GM19025 (cell line): ENCODE measurements around the gene EGFR.

Source experiments
- ATAC-seq: cut with Tn5 transposase; IDR thresholded peaks from one replicate; pipeline ENCODE4 v1.9.1; 2021; ENCODE audit warnings: mild to moderate bottlenecking, low read depth, moderate library complexity; ENCODE audit not compliant: unreplicated experiment

Gene EGFR

DNA sequence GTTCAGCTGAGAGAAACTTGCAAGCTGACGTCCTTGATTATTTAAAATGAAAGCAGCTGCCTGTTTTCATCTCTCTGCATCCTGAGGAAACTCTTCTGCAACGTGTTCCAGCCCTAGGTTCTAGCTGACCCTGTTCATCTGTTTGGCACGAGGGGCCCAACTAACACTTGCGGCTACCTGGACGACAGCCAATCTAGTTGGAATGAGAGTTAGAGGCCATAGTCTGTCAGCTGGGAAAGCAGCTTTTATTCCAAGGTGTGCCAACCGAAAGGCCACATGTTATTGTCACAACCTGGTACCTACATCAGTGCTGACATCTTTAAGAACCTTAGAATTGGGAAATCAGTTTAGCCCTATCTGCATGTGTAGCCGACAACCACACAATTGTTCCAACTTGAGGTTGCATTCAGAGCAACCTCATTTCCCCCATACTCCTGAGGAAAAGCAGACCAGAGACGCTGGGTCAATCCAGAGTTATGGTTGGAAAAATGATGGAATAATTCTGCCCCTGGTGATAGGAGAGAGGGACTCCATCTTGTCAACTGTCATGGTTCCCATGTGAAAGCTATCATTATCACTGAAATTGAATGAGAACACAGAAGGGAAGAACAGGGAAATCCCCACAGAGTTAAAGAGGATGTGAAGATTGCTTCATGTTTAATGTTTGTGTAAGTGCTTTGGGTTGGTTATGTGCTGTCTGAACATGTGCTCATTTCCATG lies 121.6 kb downstream of the EGFR start:
- ATAC-seq: peak; percentile 98

DNA sequence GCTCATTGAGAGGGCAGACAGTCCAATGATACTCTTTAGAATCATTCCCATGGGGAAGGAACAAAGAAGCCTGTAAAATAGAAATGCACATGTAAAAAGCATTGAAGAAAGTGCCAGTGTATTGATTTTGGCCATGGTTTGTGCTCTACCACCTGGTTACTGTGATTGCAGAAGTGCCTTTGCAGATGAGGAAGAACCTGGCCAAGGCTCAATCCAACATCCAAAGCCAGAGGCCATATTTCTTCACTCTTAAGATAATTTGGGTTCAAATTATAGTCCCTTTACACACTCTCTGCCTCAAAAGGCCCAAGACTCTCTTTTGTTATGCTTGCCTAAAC lies 122.1 kb downstream of the EGFR start:
- peak; percentile 36 for ATAC-seq

DNA sequence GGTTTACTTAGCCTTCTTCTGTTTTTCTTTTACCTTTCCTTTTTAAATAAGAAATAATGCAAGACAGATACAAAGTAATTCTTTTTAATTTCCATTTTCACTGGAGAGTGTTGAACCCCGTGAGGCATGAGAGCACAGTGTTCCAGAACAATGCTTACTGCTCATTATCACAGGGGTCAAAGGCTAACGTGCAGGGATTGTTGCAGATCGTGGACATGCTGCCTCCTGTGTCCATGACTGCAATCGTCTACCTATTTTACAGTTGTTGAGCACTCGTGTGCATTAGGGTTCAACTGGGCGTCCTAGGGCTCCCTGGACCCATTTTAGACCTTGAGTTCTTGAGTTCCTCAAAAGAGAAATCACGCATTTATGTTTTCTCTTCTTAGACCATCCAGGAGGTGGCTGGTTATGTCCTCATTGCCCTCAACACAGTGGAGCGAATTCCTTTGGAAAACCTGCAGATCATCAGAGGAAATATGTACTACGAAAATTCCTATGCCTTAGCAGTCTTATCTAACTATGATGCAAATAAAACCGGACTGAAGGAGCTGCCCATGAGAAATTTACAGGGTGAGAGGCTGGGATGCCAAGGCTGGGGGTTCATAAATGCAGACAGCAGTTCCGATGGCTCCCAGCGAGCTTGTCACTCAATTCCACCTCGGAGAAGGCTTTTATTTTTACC lies 124.2 kb downstream of the EGFR start:
- no peak for ATAC-seq

DNA sequence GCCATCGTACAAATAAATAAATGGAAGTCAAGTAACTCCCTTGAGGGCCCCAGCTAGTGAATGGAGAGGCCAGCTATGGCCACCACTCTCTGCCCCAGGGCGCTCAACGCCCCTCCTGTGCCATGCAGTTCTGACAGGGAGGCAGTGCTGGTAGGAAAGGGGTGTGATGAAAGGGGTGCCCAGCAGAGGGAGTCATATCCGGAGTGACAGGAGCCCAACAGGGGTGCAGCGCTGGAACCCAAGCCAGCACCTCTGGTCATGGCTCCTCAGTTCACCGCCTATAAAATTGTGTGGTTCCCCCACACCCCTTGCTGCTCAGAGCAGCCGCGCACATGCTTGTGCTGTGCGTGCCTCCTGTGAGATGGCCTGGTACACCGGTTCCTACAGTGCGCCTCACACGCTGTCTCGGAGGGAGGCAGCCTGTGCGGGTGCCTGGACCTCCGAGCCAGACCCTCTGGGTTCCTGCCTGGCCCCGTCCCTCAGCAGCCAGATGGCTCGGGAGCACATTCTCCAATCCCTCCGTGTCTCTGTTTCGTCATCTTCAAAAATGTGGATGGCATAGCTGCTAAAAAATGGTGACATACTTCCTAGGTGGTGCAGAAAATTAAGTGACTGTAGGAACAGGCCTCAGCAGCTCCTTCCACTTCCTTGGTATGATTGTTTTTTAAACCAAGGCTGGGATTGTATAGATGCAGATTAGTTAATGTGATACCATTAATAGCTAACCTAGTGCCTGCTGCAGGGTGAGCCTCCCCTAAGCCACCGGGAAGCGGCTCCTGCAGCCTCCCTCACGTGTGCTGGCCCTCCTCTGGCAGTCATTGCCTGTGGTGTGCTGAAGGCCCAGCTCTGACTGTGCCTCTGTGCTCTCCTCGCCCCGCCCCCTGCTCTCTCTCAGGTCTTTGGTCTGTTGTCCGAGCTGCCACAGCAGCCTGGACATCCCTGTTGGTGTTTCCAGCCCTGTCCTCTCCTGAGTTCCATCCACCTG lies 125.8 kb downstream of the EGFR start:
- ATAC-seq: no peak

- no peak for ATAC-seq
These were observed 126.8 kb downstream of the EGFR start for GRCh38 chr7:55145606-55146005.

GRCh38 chr7:55147101-55147500 lies 128.3 kb downstream of the EGFR start:
- ATAC-seq: no peak

DNA sequence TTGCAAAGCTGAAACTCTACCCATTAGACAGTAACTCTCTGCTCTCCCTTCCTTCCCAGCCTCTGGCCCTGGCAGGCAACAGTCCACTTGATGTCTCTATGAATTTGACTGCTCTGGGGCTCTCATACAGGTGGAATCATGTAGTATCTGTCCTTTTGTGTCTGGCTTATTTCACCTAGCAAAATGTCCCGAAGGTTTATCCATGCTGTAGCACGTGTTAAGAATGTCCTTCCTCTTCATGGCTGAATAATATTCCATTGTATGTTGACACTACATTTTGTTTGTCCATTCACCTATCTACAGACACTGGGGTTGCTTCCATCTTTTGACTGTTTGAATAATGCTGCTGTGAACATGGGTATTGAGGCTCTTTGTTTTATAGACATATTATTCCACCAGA lies 128.9 kb downstream of the EGFR start:
- no peak for ATAC-seq

GRCh38 chr7:55148571-55148970 lies 129.8 kb downstream of the EGFR start:
- no peak for ATAC-seq

GRCh38 chr7:55149001-55149400 lies 130.2 kb downstream of the EGFR start:
- ATAC-seq: no peak

DNA sequence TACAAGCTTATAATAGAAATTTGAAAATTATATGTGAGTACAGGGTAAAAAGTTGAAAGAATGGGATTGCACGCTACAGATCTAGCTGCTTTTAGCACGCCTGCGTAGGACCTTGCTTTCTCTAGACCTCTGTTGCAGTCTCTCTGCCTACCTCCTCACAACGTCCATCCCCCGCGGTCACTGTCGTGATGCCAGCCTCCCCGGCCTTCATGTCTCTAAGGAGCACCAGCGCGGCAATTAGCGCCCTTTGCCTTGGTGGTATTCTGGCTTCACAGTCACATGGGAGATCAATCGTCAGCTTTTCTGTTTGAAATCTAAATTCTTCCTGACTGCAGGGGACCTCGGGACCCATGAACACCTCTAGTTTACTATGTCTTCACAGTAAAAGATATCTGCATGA lies 131.3 kb downstream of the EGFR start:
- ATAC-seq: no peak

DNA sequence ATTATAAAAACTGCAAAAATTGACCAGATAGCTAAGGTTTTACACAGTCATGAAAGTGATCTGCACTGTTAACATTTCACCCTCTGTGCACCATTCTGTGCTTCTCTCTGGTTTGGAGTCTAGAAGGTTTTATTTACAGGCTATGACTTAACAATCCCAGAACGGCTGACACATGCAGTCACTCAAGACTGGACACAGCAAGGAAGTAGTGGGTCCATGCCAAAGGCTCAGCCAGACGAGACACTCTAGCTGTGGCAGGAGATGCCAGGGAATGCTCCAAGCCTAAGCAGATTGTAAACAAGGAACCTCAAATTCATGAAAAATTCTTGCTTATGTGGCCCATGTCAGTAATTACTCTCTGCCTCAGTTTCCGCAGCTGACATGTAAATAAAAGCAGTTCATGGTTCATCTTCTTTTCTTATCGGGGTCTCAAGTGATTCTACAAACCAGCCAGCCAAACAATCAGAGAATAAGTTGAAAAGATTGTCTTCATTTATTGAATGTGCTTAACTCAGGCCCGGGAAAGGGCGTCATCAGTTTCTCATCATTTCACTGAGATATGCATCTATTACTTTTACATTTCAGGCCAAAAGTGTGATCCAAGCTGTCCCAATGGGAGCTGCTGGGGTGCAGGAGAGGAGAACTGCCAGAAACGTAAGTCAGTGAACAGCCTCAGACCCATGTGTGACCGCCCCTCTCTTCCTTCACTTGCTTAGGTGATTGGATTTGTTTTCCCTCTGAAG lies 132.1 kb downstream of the EGFR start:
- ATAC-seq: no peak

DNA sequence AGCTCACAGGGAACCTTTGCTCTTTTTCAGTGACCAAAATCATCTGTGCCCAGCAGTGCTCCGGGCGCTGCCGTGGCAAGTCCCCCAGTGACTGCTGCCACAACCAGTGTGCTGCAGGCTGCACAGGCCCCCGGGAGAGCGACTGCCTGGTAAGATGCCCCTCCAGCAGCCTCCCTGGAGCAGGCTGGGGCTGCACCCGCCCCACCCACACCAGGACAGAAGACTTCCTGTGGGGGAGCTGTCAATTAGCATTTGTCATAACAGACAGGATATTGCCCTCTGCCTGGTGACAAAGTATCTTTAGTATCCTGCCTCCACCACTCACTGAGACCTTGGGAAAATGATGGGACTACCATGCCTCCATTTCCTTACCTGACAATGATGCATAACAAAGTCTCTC lies 133.7 kb downstream of the EGFR start:
- ATAC-seq: no peak

- ATAC-seq: no peak
These were observed 135.3 kb downstream of the EGFR start for GRCh38 chr7:55154096-55154495.

DNA sequence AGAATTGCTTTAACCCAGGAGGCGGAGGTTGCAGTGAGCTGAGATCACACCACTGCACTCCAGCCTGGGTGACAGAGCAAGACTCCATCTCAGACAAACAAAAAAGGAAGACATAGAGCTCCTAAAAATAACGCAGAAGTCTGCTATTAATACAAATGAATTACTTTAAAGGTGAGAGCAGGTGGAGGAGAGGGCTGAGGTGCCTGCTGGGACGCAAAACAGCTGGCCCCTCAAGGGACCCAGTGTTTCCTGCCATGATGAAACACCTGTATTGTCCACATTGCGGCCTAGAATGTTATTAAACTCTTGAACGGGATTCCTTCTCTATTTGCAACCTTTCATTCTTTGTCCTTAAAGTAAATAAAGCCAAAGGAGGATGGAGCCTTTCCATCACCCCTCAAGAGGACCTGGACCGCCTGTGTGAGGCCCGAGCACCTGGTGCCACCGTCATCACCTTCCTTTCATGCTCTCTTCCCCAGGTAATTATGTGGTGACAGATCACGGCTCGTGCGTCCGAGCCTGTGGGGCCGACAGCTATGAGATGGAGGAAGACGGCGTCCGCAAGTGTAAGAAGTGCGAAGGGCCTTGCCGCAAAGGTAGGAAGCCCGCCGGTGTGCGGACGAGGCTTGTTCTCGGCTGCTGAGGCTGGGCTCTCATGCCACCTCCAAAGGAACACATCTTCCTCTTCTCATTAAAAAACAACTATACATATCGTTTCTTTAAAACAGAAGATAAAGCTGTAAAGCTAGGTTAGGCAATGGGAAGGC lies 136.7 kb downstream of the EGFR start:
- ATAC-seq: no peak

DNA sequence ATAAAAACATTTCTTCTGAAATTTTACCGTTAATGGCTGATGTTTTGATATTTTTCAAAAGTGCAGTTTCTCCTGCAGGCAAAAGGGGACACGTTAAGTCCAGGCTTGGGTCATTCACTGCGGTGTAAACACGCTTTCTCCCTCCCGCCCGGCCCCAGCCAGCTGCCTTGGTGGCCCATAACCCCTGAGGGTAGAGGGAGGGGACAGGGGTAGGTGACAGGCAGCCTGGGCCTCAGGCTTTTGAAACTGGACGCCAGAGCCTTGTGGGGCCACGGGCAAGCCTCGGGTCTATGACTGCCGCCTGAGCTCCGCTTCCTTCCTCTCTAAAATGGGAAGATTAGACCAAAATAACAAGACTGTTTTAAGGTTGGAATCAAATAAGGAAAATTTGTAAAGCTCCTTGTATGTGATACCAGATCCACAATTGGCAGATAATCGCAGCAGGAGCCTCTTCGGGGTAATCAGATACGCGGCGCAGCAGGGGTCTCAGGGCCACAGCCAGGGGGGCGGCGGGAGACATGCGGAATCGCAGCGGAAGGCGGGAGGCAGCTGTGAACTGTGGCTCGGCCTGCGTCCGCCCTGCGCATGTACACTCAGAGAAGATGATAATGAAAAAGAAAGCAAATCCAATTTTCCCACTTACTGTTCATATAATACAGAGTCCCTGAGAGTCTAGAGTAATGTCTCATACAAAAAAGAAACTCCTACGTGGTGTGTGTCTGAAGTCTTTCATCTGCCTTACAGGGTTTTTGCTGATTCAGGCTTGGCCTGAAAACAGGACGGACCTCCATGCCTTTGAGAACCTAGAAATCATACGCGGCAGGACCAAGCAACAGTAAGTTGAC lies 138.3 kb downstream of the EGFR start:
- ATAC-seq: no peak

DNA sequence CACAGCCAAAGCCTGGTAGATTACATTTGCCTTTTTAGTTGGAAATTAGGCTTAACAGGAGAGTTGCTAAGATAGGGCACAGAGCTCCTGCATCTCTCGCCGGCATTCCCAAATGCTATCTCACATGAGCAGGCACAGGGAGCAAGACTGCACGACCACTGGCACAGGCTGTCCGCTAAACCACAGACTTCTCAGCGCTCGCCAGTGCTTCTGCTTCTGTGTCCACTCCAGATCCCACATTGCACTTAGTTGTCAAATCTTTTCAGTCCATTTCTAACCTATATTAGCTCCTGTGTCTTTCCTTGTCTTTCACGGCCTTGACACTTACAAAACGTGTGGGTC lies 138.9 kb downstream of the EGFR start:
- no peak for ATAC-seq

DNA sequence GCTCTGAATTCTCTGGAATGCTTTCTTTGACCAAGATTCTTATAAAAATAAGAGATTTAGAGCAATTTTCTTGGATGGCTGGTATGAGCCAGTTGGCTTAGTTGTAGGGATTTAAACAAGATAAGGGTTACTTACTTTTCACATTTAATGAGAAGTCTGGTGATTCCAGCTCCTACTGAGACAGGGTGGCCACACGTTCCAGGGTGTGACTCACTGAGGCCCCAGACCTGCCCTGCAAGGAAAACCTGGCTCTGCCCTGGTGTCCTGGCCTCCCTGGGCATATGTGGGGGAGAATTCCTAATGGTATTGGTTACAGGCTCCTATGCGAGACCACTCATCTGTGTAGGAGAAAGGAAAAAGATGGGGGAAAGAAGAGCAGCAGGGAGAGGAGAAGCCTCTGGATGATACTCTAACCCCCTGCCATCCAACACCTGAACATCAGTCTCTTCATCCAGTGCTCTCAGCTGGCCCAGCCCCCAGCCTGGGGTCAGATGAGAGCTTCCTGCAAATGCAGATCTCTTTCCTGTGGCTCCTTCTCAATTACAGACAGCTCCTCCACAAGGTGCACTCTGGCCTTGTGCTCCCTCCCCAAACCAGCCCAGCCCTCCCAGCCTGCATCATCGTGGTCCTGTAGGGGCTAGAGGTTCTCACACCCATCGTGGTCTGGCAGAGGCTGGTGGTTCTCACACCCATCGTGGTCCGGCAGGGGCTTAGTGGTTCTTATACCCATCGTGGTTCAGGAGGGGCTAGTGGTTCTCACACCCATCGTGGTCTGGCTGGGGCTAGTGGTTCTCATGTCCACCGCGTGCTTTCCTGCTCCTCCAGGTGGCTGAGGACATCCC lies 139.9 kb downstream of the EGFR start:
- ATAC-seq: no peak

DNA sequence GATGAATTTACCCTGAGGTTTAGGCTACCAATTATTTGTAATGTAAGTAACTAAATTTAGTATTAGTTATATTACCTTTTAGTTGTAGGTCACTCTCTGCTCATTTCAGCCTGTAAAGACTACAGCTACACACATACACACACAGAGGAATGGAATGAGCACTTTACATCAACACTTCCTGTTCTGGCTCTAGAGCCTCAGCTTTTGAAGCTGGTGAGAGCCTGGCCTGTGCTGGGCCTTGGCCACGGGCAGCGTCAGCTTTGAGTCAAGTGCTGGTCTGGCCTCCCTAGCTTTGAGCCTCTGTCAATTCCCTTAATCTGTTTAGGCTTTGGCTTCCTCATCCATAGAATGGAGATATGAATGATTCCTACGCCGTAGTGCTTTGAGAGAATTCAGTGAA lies 141.7 kb downstream of the EGFR start:
- ATAC-seq: no peak
